ENCODE data around the gene EYS.

Gene EYS

DNA sequence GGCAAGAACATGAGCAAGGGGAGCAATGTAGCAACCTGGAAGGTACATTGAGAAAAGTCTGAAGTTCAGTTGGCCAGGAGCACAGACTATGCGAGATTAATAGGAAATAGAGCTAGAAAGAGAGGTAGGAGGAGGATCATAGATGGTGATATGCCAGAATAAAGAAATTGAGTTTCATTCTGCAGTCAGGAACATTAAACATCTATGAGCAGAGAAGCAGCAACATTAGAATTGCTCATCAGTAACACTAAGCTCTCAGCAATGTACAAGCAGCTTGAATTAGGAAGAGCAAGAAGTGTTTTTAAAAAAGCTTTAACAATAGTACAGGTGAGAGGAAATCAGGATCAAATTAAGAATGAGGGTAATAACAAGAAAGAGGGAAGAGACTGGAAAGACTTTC lies 1603.5 kb downstream of the EYS start:
- Histone ChIP-seq H4K20me1 (ENCODE audit: control insufficient read depth, insufficient read depth, low read depth, low read length) (no peaks in the 10 kb centered on the region), H3F3A (ENCODE audit: control insufficient read depth, insufficient read depth) (no peaks in the 10 kb centered on the region), H3K36me3 (ENCODE audit: control insufficient read depth, low read length) (no peaks in the 10 kb centered on the region), H3K27ac (ENCODE audit: low read depth, low read length) (no peak overlapping the region), H3K9me2 (replicated peaks; ENCODE audit: control insufficient read depth, low read length) (no peaks in the 10 kb centered on the region), H3K4me3 (ENCODE audit: low read length) (no peak overlapping the region), H3K27me3 (ENCODE audit: control insufficient read depth, low read length) (no peaks in the 10 kb centered on the region), H3K79me2 (ENCODE audit: control insufficient read depth, low read length) (no peaks in the 10 kb centered on the region), H3K4me2 (ENCODE audit: low read length) (no peak overlapping the region), H3K4me1 (ENCODE audit: control insufficient read depth, low read length) (no peaks in the 10 kb centered on the region), H3K9me3 (ENCODE audit: control insufficient read depth, insufficient read depth, low read length) (no peaks in the 10 kb centered on the region)
- TF ChIP-seq, protein P1, sequence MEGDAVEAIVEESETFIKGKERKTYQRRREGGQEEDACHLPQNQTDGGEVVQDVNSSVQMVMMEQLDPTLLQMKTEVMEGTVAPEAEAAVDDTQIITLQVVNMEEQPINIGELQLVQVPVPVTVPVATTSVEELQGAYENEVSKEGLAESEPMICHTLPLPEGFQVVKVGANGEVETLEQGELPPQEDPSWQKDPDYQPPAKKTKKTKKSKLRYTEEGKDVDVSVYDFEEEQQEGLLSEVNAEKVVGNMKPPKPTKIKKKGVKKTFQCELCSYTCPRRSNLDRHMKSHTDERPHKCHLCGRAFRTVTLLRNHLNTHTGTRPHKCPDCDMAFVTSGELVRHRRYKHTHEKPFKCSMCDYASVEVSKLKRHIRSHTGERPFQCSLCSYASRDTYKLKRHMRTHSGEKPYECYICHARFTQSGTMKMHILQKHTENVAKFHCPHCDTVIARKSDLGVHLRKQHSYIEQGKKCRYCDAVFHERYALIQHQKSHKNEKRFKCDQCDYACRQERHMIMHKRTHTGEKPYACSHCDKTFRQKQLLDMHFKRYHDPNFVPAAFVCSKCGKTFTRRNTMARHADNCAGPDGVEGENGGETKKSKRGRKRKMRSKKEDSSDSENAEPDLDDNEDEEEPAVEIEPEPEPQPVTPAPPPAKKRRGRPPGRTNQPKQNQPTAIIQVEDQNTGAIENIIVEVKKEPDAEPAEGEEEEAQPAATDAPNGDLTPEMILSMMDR (IDR thresholded peaks at IDR 0.05; ENCODE audit: low read depth, low read length, poor library complexity, severe bottlenecking), result no peak
- TF ChIP-seq EZH2phosphoT487 (IDR thresholded peaks at IDR 0.05; ENCODE audit: borderline replicate concordance, low read length), result no peak

DNA sequence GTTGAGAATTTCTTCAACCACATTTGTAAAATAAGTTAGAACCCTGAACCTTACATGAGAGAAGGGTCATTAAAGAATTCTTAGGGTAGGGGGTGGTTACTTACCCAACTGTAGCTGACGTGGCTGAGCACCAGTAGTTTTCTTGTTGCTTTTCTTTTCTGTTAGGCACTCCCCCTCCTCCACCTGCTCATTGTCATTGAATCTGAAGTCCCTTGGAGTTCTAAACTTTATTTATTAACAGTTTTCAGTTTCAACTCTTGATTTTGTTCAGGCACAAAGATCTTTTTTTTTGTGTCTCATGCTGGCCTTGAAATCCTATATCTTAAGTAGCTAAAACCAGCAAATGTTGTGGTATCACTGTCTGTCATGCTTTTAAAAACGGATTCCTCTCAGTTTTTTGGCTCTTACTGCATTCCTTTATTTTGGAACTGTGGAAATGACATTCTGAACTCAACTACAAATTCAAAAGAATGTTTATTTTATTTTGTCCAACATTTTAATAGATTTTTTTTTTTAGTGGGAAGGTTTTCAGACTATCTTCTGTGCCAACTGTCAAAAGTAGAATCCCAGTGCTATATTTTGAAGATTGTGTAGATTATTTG lies 1606.2 kb downstream of the EYS start:
- H3K27ac ChIP-seq (ENCODE audit: low read depth, low read length), result no peak overlapping the region
- H3F3A ChIP-seq (ENCODE audit: control insufficient read depth, insufficient read depth), result no peaks in the 10 kb centered on the region
- H3K79me2 ChIP-seq (ENCODE audit: control insufficient read depth, low read length), result no peaks in the 10 kb centered on the region
- H3K4me3 ChIP-seq (ENCODE audit: low read length), result no peak overlapping the region
- TF ChIP-seq EZH2phosphoT487 (IDR thresholded peaks at IDR 0.05; ENCODE audit: borderline replicate concordance, low read length), result no peak
- TF ChIP-seq, protein P1 (IDR thresholded peaks at IDR 0.05; ENCODE audit: low read depth, low read length, poor library complexity, severe bottlenecking), result no peak
- no peaks in the 10 kb centered on the region for H3K27me3 ChIP-seq (ENCODE audit: control insufficient read depth, low read length)
- no peaks in the 10 kb centered on the region for H4K20me1 ChIP-seq (ENCODE audit: control insufficient read depth, insufficient read depth, low read depth, low read length)
- H3K4me1 ChIP-seq (ENCODE audit: control insufficient read depth, low read length), result no peaks in the 10 kb centered on the region
- H3K9me2 ChIP-seq (replicated peaks; ENCODE audit: control insufficient read depth, low read length), result no peaks in the 10 kb centered on the region
- no peaks in the 10 kb centered on the region; the same call in 1 of the 2 replicates for H3K9me3 ChIP-seq (ENCODE audit: control insufficient read depth, insufficient read depth, low read length)
- no peak overlapping the region for H3K4me2 ChIP-seq (ENCODE audit: low read length)
- no peaks in the 10 kb centered on the region for H3K36me3 ChIP-seq (ENCODE audit: control insufficient read depth, low read length)

GRCh38 chr6:64090352-64090751 lies 1616.7 kb downstream of the EYS start:
- Histone ChIP-seq H3K27me3 (ENCODE audit: control insufficient read depth, low read length) (no peaks in the 10 kb centered on the region), H3K4me1 (ENCODE audit: control insufficient read depth, low read length) (no peaks in the 10 kb centered on the region), H3K79me2 (ENCODE audit: control insufficient read depth, low read length) (no peaks in the 10 kb centered on the region), H4K20me1 (ENCODE audit: control insufficient read depth, insufficient read depth, low read depth, low read length) (no peaks in the 10 kb centered on the region), H3K4me3 (ENCODE audit: low read length) (no peak overlapping the region), H3K9me3 (ENCODE audit: control insufficient read depth, insufficient read depth, low read length) (no peaks in the 10 kb centered on the region), H3K4me2 (ENCODE audit: low read length) (no peak overlapping the region), H3F3A (ENCODE audit: control insufficient read depth, insufficient read depth) (no peaks in the 10 kb centered on the region), H3K9me2 (replicated peaks; ENCODE audit: control insufficient read depth, low read length) (no peaks in the 10 kb centered on the region), H3K36me3 (ENCODE audit: control insufficient read depth, low read length) (no peaks in the 10 kb centered on the region), H3K27ac (ENCODE audit: low read depth, low read length) (no peak overlapping the region)
- TF ChIP-seq EZH2phosphoT487 (IDR thresholded peaks at IDR 0.05; ENCODE audit: borderline replicate concordance, low read length), result no peak
- TF ChIP-seq, protein P1 (IDR thresholded peaks at IDR 0.05; ENCODE audit: low read depth, low read length, poor library complexity, severe bottlenecking), result no peak
